Fibroblast of lung (primary cell): ENCODE results near the gene KLHL18.

ENCODE experiments used
- CTCF ChIP-seq, 2 donors: IDR thresholded peaks in 1 of 2; conservative IDR thresholded peaks in 1 of 2; 1 replicate in 1 of 2; 2 replicates in 1 of 2; pipeline ENCODE4 v1.5.1; 2011 to 2012; ENCODE audit warnings: low read length in 2 of 2, control low read depth in 1 of 2, inconsistent platforms in 1 of 2, low read depth in 1 of 2, mild to moderate bottlenecking in 1 of 2
- EZH2 ChIP-seq: IDR thresholded peaks from 2 replicates; pipeline ENCODE4 v1.5.1; 2012; ENCODE audit warnings: low read length, control low read depth, mild to moderate bottlenecking; ENCODE audit errors: missing control alignments

- TF ChIP-seq CTCF (conservative IDR thresholded peaks at IDR 0.05 in 1 of 2, IDR thresholded peaks at IDR 0.05 in 1 of 2; ENCODE audit: low read depth in 1 of 2, low read length in 2 of 2) (no peak), EZH2 (no peak)
Measured at GRCh38 chr3:47380026-47380600, 97.4 kb downstream of the KLHL18 start.
